ENCODE measurements around the gene GRIA2.

Gene GRIA2

DNA sequence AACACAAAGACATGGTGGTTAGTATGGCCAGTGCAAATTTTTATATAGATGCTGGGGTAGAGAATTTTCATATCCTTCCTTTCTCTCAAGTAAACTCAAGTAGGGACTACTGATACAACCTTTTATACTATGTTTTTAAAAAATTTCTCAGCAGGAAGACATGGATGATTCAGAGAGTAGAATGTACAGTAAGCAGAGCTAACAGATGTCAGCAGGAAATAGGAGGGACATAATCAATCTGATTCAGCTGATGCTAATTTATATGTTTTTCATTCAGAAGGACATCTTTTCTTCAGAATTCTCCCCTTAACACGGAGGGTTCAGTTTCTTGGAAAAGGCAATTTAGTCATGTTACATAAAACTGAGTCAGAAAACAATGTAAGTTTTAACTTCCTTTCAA, 95.4 kb downstream of the GRIA2 start:
- H3K4me3 ChIP-seq (ENCODE audit: low read depth, low read length, poor library complexity, severe bottlenecking): no peak overlapping the region
- H3K9me2 ChIP-seq (ENCODE audit: low read depth, low read length): no peaks in the 10 kb centered on the region
- no peaks in the 10 kb centered on the region for H3K4me1 ChIP-seq (ENCODE audit: insufficient read depth, low read length, severe bottlenecking)

GRCh38 chr4:157320092-157320491, 99.6 kb downstream of the GRIA2 start:
- TF ChIP-seq EZH2 (IDR thresholded peaks at IDR 0.05; ENCODE audit: borderline replicate concordance, low read length): no peak
- TF ChIP-seq, protein P1, sequence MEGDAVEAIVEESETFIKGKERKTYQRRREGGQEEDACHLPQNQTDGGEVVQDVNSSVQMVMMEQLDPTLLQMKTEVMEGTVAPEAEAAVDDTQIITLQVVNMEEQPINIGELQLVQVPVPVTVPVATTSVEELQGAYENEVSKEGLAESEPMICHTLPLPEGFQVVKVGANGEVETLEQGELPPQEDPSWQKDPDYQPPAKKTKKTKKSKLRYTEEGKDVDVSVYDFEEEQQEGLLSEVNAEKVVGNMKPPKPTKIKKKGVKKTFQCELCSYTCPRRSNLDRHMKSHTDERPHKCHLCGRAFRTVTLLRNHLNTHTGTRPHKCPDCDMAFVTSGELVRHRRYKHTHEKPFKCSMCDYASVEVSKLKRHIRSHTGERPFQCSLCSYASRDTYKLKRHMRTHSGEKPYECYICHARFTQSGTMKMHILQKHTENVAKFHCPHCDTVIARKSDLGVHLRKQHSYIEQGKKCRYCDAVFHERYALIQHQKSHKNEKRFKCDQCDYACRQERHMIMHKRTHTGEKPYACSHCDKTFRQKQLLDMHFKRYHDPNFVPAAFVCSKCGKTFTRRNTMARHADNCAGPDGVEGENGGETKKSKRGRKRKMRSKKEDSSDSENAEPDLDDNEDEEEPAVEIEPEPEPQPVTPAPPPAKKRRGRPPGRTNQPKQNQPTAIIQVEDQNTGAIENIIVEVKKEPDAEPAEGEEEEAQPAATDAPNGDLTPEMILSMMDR (IDR thresholded peaks at IDR 0.05; ENCODE audit: low read length): no peak
- Histone ChIP-seq H3K4me3 (ENCODE audit: low read depth, low read length, poor library complexity, severe bottlenecking) (no peak overlapping the region), H2AFZ (ENCODE audit: low read length) (no peak overlapping the region)

More for the DNA sequence above, 95.4 kb downstream of the GRIA2 start:
- H3K36me3 ChIP-seq (ENCODE audit: insufficient read depth, low read length): no peaks in the 10 kb centered on the region
- H3K27ac ChIP-seq (ENCODE audit: low read depth, low read length, poor library complexity, severe bottlenecking): no peak overlapping the region
- no peak overlapping the region for H3K9ac ChIP-seq (ENCODE audit: low read length)
- no peaks in the 10 kb centered on the region for H3K9me3 ChIP-seq (ENCODE audit: low read length)
- no peak for TF ChIP-seq EZH2 (IDR thresholded peaks at IDR 0.05; ENCODE audit: borderline replicate concordance, low read length)
- TF ChIP-seq, protein P1 (IDR thresholded peaks at IDR 0.05; ENCODE audit: low read length): no peak
- H2AFZ ChIP-seq (ENCODE audit: low read length): no peak overlapping the region
- H3K27me3 ChIP-seq (ENCODE audit: insufficient read depth, low read length): no peaks in the 10 kb centered on the region
- H3K4me2 ChIP-seq (ENCODE audit: low read length): no peak overlapping the region
- no peaks in the 10 kb centered on the region for H3K79me2 ChIP-seq (ENCODE audit: insufficient read depth, low read length)
- H4K20me1 ChIP-seq (ENCODE audit: insufficient read depth, low read length): no peaks in the 10 kb centered on the region
- H3F3A ChIP-seq (ENCODE audit: insufficient read depth, low read length): no peaks in the 10 kb centered on the region

GRCh38 chr4:157327666-157328065, 107.1 kb downstream of the GRIA2 start:
- no peak overlapping the region for H3K27ac ChIP-seq (ENCODE audit: low read depth, low read length, poor library complexity, severe bottlenecking)

More at GRCh38 chr4:157320092-157320491, 99.6 kb downstream of the GRIA2 start:
- H3K4me2 ChIP-seq (ENCODE audit: low read length): no peak overlapping the region
- no peak overlapping the region for H3K9ac ChIP-seq (ENCODE audit: low read length)
- no peaks in the 10 kb centered on the region for H3K9me2 ChIP-seq (ENCODE audit: low read depth, low read length)
- no peaks in the 10 kb centered on the region for H3K79me2 ChIP-seq (ENCODE audit: insufficient read depth, low read length)
- H3K27ac ChIP-seq (ENCODE audit: low read depth, low read length, poor library complexity, severe bottlenecking): no peak overlapping the region
- no peaks in the 10 kb centered on the region for H3K4me1 ChIP-seq (ENCODE audit: insufficient read depth, low read length, severe bottlenecking)
- H3K36me3 ChIP-seq (ENCODE audit: insufficient read depth, low read length): no peaks in the 10 kb centered on the region
- no peaks in the 10 kb centered on the region for H3K9me3 ChIP-seq (ENCODE audit: low read length)
- H4K20me1 ChIP-seq (ENCODE audit: insufficient read depth, low read length): no peaks in the 10 kb centered on the region
- no peaks in the 10 kb centered on the region for H3K27me3 ChIP-seq (ENCODE audit: insufficient read depth, low read length)
- no peaks in the 10 kb centered on the region for H3F3A ChIP-seq (ENCODE audit: insufficient read depth, low read length)

More at GRCh38 chr4:157327666-157328065, 107.1 kb downstream of the GRIA2 start:
- Histone ChIP-seq H3K36me3 (ENCODE audit: insufficient read depth, low read length) (no peaks in the 10 kb centered on the region), H3K4me2 (ENCODE audit: low read length) (no peak overlapping the region), H3K9me2 (ENCODE audit: low read depth, low read length) (no peaks in the 10 kb centered on the region), H3K27me3 (ENCODE audit: insufficient read depth, low read length) (no peaks in the 10 kb centered on the region), H3K4me3 (ENCODE audit: low read depth, low read length, poor library complexity, severe bottlenecking) (no peak overlapping the region), H3K79me2 (ENCODE audit: insufficient read depth, low read length) (no peaks in the 10 kb centered on the region), H3K9me3 (ENCODE audit: low read length) (no peaks in the 10 kb centered on the region), H3K4me1 (ENCODE audit: insufficient read depth, low read length, severe bottlenecking) (no peaks in the 10 kb centered on the region), H2AFZ (ENCODE audit: low read length) (no peak overlapping the region), H3F3A (ENCODE audit: insufficient read depth, low read length) (no peaks in the 10 kb centered on the region), H3K9ac (ENCODE audit: low read length) (no peak overlapping the region), H4K20me1 (ENCODE audit: insufficient read depth, low read length) (no peaks in the 10 kb centered on the region)
- TF ChIP-seq, protein P1 (IDR thresholded peaks at IDR 0.05; ENCODE audit: low read length): no peak
- no peak for TF ChIP-seq EZH2 (IDR thresholded peaks at IDR 0.05; ENCODE audit: borderline replicate concordance, low read length)

Data from OCI-LY1 (cell line).